ENCODE results near the gene ST6GALNAC6.

DNA sequence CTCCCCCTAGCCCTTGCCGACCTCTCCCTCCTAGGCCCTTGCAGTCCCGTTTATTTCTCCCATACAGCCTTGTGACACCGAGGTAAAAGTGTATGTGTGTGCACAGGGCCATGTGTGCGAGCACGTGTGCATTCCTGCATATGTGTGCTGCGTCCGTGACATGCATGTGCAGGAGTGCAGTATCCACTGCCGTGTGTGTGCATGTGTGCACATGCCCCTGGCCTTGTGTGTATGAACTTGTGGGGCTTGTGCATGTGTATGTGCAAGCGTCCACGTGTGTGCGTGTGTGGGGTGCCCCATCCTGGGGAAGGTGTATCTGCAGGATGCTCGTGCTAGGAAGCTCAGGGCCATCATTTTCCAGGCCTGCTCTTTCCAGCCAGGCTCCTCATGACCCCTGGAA, 28.5 kb downstream of the ST6GALNAC6 start:
- TF ChIP-seq, protein P1, sequence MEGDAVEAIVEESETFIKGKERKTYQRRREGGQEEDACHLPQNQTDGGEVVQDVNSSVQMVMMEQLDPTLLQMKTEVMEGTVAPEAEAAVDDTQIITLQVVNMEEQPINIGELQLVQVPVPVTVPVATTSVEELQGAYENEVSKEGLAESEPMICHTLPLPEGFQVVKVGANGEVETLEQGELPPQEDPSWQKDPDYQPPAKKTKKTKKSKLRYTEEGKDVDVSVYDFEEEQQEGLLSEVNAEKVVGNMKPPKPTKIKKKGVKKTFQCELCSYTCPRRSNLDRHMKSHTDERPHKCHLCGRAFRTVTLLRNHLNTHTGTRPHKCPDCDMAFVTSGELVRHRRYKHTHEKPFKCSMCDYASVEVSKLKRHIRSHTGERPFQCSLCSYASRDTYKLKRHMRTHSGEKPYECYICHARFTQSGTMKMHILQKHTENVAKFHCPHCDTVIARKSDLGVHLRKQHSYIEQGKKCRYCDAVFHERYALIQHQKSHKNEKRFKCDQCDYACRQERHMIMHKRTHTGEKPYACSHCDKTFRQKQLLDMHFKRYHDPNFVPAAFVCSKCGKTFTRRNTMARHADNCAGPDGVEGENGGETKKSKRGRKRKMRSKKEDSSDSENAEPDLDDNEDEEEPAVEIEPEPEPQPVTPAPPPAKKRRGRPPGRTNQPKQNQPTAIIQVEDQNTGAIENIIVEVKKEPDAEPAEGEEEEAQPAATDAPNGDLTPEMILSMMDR (IDR thresholded peaks at IDR 0.05): no peak
- no peak for TF ChIP-seq EP300 (IDR thresholded peaks at IDR 0.05)

Data from sigmoid colon (tissue), 4 donors.